GM21360 (cell line): Measurements from ENCODE around the gene NPAS4.
"Not testable (repeated sequence)": the region's sequence is repeated elsewhere in the genome, so short reads cannot be mapped to it uniquely, and the experiment has no call there.

Experiments
- ATAC-seq: cut with Tn5 transposase; IDR thresholded peaks from one replicate; pipeline ENCODE4 v1.9.1; 2021; ENCODE audit warnings: mild to moderate bottlenecking, moderate library complexity; ENCODE audit not compliant: unreplicated experiment

Gene NPAS4

GRCh38 chr11:66420671-66421476 lies at the start of gene NPAS4:
Gene NPAS4 (plus strand): TSS chr11:66421035. CDS start chr11:66421180, 145 bp downstream.
- no peak for ATAC-seq

GRCh38 chr11:66371627-66372415 lies 49.0 kb upstream of the NPAS4 start, which contains the start of gene SLC29A2:
Gene SLC29A2 (minus strand): TSS chr11:66371760. CDS start chr11:66371591, 169 bp downstream.
- peak; percentile 69 for ATAC-seq

- no peak for ATAC-seq
These were observed 47.6 kb upstream of the NPAS4 start for GRCh38 chr11:66373265-66373664.

GRCh38 chr11:66373690-66374287 lies 47.0 kb upstream of the NPAS4 start:
- ATAC-seq: not testable (repeated sequence)

- ATAC-seq: not testable (repeated sequence)
These were observed 40.6 kb upstream of the NPAS4 start for GRCh38 chr11:66380264-66380663.

- not testable (repeated sequence) for ATAC-seq
These were observed 36.5 kb upstream of the NPAS4 start for GRCh38 chr11:66384316-66384715.

- no peak for ATAC-seq
These were observed 34.4 kb upstream of the NPAS4 start for GRCh38 chr11:66386171-66387069.

GRCh38 chr11:66388780-66389386 lies 32.0 kb upstream of the NPAS4 start:
- ATAC-seq: no peak

GRCh38 chr11:66391322-66391721 lies 29.5 kb upstream of the NPAS4 start:
- ATAC-seq: no peak

GRCh38 chr11:66393954-66394353 lies 26.9 kb upstream of the NPAS4 start:
- ATAC-seq: no peak

- no peak for ATAC-seq
These were observed 13.2 kb upstream of the NPAS4 start for GRCh38 chr11:66407651-66408050.

- peak; percentile 76 for ATAC-seq
These were observed 12.2 kb upstream of the NPAS4 start for GRCh38 chr11:66408488-66409214.

- ATAC-seq: no peak
These were observed 11.6 kb upstream of the NPAS4 start for GRCh38 chr11:66409226-66409625.

GRCh38 chr11:66410191-66410590 lies 10.6 kb upstream of the NPAS4 start:
- no peak for ATAC-seq

GRCh38 chr11:66411323-66411722 lies 9.5 kb upstream of the NPAS4 start:
- no peak for ATAC-seq

GRCh38 chr11:66412110-66412509 lies 8.7 kb upstream of the NPAS4 start:
- ATAC-seq: no peak

GRCh38 chr11:66413167-66413566 lies 7.7 kb upstream of the NPAS4 start:
- ATAC-seq: no peak

GRCh38 chr11:66414120-66414934 lies 6.5 kb upstream of the NPAS4 start:
- no peak for ATAC-seq

GRCh38 chr11:66415423-66415822 lies 5.4 kb upstream of the NPAS4 start:
- ATAC-seq: no peak
